HFFc6 (cell line): Measurements from ENCODE around the gene STX7. TPM values are rescaled to one million over a fixed set of nuclear protein-coding genes. Genes with fewer than 3 reads are reported as not detected.
A peak's percentile ranks its signal among the peaks of the same experiment; 100 is the strongest.

Experiments used
- DNase-seq: peaks from one replicate; pipeline ENCODE4 v3.0.0-alpha.2; 2018
- H3K27ac Mint-ChIP-seq: 2 replicates; pipeline ENCODE4 v1.8.0; 2020; ENCODE audit warnings: mild to moderate bottlenecking, mixed read lengths
- H3K27me3 Mint-ChIP-seq: 2 replicates; pipeline ENCODE4 v1.8.0; 2021; ENCODE audit warnings: mild to moderate bottlenecking, moderate library complexity, mixed read lengths; ENCODE audit not compliant: insufficient read depth
- H3K36me3 Mint-ChIP-seq: 2 replicates; pipeline ENCODE4 v1.8.0; 2021; ENCODE audit warnings: low read depth, mixed read lengths
- H3K4me1 Mint-ChIP-seq: 2 replicates; pipeline ENCODE4 v1.8.0; 2020; ENCODE audit warnings: low read depth, mixed read lengths
- H3K4me3 Mint-ChIP-seq: 2 replicates; pipeline ENCODE4 v1.8.0; 2020; ENCODE audit warnings: mild to moderate bottlenecking, moderate library complexity, mixed read lengths
- H3K9me3 Mint-ChIP-seq: 2 replicates; pipeline ENCODE4 v1.8.0; 2020; ENCODE audit warnings: mild to moderate bottlenecking, mixed read lengths
- total RNA-seq, 6 experiments: library from RNA; stranded (reverse); fragmentation: NEBNext Ultra II Directional; extraction: Animal tissue kit (Norgen Biotek cat#: 25700); gene quantifications; 2 replicates in 1 of 6; 3 replicates in 5 of 6; pipeline ENCODE4 v1.2.3, GENCODE V29; 2021
- TF ChIP-seq, protein P1 (sequence below): fragments of 200-600 bp; sonication (generic); IDR thresholded peaks from 2 replicates; pipeline ENCODE4 v1.5.0; 2021; ENCODE audit warnings: antibody characterized with exemption, mild to moderate bottlenecking

STX7 gene
- total RNA-seq, 6 experiments from 2014 or later = 36.4 to 41.5 (median 39.3) TPM

DNA sequence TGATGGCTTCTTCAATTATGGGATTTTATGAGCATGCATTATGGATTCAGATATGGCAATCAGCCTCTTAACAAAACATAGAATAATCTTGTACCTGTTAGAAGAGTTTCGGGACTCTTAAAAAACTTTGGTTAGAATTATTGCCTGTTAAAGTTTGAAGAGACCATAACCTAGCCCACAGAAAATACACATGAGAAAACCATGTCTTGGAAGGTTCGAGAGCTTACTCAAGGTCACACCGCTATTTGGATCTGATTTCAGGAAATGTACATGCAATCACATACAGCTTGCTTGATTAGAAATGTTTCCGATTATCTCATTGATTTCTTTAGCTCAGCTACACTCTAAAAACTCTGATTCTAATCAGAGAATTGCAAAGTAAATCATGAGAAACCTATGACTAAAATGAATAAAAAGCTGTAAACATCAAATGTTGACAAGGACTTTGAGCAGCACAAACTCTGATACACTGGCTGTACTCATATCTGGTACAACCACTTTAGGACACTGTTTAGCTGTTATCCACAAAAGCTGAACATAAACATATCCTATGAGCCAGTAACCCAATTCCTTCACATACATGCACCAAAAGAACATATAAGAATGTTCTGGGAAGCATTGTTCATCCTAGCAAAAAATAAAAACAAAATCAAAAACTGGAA lies 16.3 kb downstream of the STX7 start:
- H3K4me1 Mint-ChIP-seq = peaks cover 35% of the 10 kb centered on the region
- H3K27ac Mint-ChIP-seq = no peak overlapping the region

DNA sequence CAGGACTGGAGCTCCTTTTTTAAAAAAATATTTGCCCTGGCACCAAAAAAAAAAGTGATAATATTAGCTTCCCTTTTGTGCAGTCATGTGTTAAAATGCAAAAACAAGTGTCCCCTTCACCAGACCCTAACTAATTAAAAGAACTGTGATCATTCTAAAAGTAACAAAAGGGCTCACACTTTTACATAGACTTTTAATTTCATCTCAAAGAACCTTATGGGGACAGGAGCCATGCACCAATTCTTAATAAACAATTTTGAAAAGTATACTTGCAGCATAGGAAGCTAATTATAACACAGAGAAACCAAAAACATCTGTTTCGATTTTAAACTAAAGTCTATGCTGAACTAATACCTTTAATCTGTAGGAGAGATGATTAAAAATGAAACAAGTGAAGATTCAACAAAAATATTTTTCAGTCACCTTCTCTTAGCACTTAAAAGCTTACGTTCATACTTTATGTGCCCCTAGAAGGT lies 17.3 kb downstream of the STX7 start:
- peaks cover 35% of the 10 kb centered on the region for H3K4me1 Mint-ChIP-seq
- no peak overlapping the region; the same call in 1 of the 2 replicates for H3K27ac Mint-ChIP-seq
- no peak overlapping the region for H3K4me3 Mint-ChIP-seq
- TF ChIP-seq, protein P1, sequence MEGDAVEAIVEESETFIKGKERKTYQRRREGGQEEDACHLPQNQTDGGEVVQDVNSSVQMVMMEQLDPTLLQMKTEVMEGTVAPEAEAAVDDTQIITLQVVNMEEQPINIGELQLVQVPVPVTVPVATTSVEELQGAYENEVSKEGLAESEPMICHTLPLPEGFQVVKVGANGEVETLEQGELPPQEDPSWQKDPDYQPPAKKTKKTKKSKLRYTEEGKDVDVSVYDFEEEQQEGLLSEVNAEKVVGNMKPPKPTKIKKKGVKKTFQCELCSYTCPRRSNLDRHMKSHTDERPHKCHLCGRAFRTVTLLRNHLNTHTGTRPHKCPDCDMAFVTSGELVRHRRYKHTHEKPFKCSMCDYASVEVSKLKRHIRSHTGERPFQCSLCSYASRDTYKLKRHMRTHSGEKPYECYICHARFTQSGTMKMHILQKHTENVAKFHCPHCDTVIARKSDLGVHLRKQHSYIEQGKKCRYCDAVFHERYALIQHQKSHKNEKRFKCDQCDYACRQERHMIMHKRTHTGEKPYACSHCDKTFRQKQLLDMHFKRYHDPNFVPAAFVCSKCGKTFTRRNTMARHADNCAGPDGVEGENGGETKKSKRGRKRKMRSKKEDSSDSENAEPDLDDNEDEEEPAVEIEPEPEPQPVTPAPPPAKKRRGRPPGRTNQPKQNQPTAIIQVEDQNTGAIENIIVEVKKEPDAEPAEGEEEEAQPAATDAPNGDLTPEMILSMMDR = no peak
- peaks cover 39% of the 10 kb centered on the region for H3K36me3 Mint-ChIP-seq
- DNase-seq = no peak
- H3K9me3 Mint-ChIP-seq = no peaks in the 10 kb centered on the region
- H3K27me3 Mint-ChIP-seq = no peaks in the 10 kb centered on the region

More for the DNA sequence above, 16.3 kb downstream of the STX7 start:
- Mint-ChIP-seq H3K9me3 (no peaks in the 10 kb centered on the region), H3K4me3 (no peak overlapping the region), H3K27me3 (no peaks in the 10 kb centered on the region), H3K36me3 (peaks cover 44% of the 10 kb centered on the region)
- no peak for DNase-seq
- TF ChIP-seq, protein P1 = no peak

DNA sequence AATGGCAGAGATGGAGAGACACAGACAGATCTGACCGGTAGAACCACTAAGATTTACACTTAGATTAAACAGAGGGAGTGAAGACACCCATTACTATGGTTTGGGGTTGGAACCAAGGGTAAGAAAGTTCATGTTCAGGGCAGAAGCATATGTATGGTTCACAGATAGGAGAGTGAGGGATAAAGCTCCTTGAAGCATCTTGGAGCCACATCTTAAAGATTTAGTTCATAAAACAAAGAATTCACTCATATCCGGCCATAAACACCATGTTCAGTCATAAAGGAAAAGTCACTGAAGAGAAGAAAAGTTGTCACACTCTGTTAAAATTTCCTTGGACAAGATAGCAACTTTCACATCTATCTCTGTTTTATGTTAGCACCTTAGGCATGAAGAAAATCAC lies 18.0 kb downstream of the STX7 start:
- Mint-ChIP-seq H3K27me3 (no peaks in the 10 kb centered on the region), H3K9me3 (no peaks in the 10 kb centered on the region), H3K27ac (peak overlapping the region; percentile 4; the same call in 1 of the 2 replicates), H3K4me1 (peaks cover 29% of the 10 kb centered on the region), H3K4me3 (no peak overlapping the region), H3K36me3 (peaks cover 33% of the 10 kb centered on the region)
- TF ChIP-seq, protein P1 = no peak
- no peak for DNase-seq

DNA sequence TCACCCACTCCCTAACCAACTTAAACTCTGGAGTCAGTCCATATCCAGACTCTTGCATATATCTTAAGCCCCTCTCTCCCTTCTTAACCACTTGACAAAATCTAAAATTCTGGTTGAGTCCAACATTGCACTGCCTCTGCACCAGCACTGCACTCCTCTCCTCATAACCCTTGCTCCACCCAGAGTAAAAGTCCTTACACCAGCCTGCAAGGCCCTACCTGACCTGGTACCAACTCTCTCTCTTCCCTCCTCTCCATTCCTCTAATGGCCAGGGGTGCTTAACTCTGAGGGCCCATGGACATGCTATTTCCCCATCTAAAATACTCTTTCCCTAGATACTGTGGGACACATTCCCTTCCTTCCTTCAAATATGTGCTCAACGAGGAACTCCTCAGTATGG lies 21.0 kb downstream of the STX7 start:
- TF ChIP-seq, protein P1 = no peak
- Mint-ChIP-seq H3K4me3 (no peak overlapping the region), H3K27ac (no peak overlapping the region), H3K36me3 (peaks cover 19% of the 10 kb centered on the region), H3K4me1 (peaks cover 22% of the 10 kb centered on the region), H3K9me3 (no peaks in the 10 kb centered on the region), H3K27me3 (no peaks in the 10 kb centered on the region)
- no peak for DNase-seq

DNA sequence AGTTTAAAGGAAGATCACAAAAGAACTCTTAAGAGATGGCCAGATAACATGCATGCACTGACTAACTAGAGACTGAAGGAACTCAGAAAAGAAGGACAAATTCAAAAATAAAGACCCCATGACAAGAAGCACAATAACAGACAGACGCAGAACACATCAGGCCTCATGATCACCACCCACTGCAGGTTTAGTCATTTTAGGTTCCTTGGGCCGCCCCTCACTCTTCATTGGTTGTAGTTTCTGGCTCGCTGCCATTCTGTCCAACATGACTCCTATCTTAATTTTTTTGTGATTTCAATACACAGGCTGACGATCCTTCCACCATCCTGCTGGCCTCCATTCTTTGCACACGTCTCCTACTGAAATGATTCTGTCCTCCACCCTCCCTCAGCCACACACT lies 21.6 kb downstream of the STX7 start:
- DNase-seq = peak; percentile 16
- TF ChIP-seq, protein P1 = no peak
- Mint-ChIP-seq H3K27me3 (no peaks in the 10 kb centered on the region), H3K9me3 (no peaks in the 10 kb centered on the region), H3K4me1 (peaks cover 21% of the 10 kb centered on the region), H3K36me3 (peaks cover 19% of the 10 kb centered on the region), H3K27ac (no peak overlapping the region), H3K4me3 (no peak overlapping the region)
